ENCODE data around the gene CHD3. TPM values are rescaled to one million over a fixed set of nuclear protein-coding genes. Genes with fewer than 3 reads are reported as not detected.

CHD3 gene
- total RNA-seq, 1 donor from 2014 or later: 129 TPM

DNA sequence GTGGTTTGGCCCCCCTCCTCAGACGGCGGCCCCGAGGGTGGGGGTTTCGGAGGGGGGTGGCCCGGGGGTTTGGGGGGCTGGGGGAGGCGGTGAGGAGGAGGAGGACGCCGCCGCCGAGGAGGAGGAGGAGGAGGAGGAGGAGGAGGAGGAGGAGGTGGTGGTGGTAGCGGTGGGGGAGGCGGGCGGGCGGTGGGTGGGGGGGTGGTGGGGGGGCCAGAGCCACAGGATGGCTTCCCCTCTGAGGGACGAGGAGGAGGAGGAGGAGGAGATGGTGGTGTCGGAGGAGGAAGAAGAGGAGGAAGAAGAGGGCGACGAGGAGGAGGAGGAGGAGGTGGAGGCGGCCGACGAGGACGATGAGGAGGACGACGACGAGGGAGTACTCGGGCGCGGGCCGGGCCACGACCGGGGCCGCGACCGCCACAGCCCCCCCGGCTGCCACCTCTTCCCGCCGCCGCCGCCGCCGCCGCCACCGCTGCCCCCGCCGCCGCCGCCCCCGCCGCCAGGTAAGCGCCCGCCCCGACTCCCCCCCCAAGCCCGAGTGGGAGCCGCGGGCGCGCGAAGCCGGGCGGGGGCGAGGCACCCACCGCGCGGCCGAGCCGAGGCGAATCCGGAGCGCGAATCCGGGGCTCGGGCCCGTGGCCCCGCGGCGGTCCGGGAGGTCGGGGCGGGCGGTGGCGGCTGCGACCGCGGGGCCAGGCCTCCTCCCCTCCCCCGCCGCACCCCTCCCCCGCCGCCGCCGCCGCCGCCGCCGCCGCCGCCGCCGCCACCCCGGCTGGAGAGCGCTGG is 3.8 kb upstream of the CHD3 start:
- H3K4me1 Mint-ChIP-seq (ENCODE audit: low read depth): peaks cover 3% of the 10 kb centered on the region
- TF ChIP-seq, protein P1, sequence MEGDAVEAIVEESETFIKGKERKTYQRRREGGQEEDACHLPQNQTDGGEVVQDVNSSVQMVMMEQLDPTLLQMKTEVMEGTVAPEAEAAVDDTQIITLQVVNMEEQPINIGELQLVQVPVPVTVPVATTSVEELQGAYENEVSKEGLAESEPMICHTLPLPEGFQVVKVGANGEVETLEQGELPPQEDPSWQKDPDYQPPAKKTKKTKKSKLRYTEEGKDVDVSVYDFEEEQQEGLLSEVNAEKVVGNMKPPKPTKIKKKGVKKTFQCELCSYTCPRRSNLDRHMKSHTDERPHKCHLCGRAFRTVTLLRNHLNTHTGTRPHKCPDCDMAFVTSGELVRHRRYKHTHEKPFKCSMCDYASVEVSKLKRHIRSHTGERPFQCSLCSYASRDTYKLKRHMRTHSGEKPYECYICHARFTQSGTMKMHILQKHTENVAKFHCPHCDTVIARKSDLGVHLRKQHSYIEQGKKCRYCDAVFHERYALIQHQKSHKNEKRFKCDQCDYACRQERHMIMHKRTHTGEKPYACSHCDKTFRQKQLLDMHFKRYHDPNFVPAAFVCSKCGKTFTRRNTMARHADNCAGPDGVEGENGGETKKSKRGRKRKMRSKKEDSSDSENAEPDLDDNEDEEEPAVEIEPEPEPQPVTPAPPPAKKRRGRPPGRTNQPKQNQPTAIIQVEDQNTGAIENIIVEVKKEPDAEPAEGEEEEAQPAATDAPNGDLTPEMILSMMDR (IDR thresholded peaks at IDR 0.05): no peak

DNA sequence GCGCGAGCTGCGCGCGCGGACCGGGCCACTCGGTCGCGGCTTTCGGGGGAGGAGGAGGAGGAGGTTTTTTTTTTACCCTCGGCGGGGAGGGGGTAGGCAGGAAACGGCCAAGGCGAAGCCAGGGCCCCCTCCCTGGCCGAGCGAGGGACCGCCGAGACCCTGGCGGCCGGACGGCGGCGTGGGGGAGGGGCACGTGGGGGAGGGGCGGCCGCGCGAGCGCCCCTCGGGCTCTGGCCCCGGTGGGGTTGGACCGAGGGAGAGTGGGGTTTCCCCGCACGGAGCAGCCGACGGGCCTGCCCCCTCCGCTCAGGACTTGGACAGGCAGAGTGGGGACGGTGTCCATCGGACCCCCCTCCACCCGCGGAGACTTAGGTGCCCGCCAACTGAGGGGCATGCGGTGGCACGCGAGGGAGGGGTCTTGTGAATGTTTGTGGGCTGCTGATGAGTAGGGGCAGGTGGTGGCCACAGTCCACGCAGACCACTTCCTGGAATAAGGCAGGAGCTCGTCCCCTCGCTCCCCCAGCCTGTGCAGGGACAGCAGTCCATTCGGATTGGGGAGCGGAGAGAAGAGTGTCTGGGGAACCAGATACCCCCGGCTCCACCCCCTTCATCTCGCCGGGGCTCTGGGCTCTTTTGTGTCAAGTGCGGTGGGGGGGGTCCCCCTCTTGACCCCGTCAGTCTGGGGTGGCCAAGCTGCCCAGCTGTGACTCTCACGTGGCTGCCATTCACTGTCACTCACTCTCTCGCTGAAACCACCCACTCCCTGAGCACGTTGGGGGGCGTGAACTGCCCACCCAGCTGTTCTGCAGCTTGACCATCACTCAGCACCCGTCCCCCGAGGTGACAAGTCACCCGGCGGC is 3.0 kb upstream of the CHD3 start:
- Mint-ChIP-seq H3K4me1 (ENCODE audit: low read depth) (peaks cover 3% of the 10 kb centered on the region), H3K27ac (ENCODE audit: unreplicated experiment) (no peak overlapping the region), H3K27me3 (ENCODE audit: low read depth) (no peaks in the 10 kb centered on the region), H3K36me3 (ENCODE audit: low read depth) (peaks cover 6% of the 10 kb centered on the region), H3K4me3 (ENCODE audit: unreplicated experiment) (no peak overlapping the region), H3K9me3 (ENCODE audit: low read depth) (no peaks in the 10 kb centered on the region)
- TF ChIP-seq, protein P1 (IDR thresholded peaks at IDR 0.05): no peak
- no peak for DNase-seq (ENCODE audit: low spot score)

More for the DNA sequence above, 3.8 kb upstream of the CHD3 start:
- H3K9me3 Mint-ChIP-seq (ENCODE audit: low read depth): no peaks in the 10 kb centered on the region
- H3K4me3 Mint-ChIP-seq (ENCODE audit: unreplicated experiment): peak overlapping the region; percentile 68
- H3K27me3 Mint-ChIP-seq (ENCODE audit: low read depth): no peaks in the 10 kb centered on the region
- peaks cover 3% of the 10 kb centered on the region for H3K36me3 Mint-ChIP-seq (ENCODE audit: low read depth)
- no peak for DNase-seq (ENCODE audit: low spot score)
- peak overlapping the region; percentile 80 for H3K27ac Mint-ChIP-seq (ENCODE audit: unreplicated experiment)

GRCh38 chr17:7886227-7887037 is 2.2 kb upstream of the CHD3 start:
- no peak overlapping the region for H3K4me3 Mint-ChIP-seq (ENCODE audit: unreplicated experiment)
- H3K27me3 Mint-ChIP-seq (ENCODE audit: low read depth): no peaks in the 10 kb centered on the region
- peaks cover 9% of the 10 kb centered on the region for H3K36me3 Mint-ChIP-seq (ENCODE audit: low read depth)
- H3K9me3 Mint-ChIP-seq (ENCODE audit: low read depth): no peaks in the 10 kb centered on the region
- no peak overlapping the region for H3K27ac Mint-ChIP-seq (ENCODE audit: unreplicated experiment)
- peaks cover 3% of the 10 kb centered on the region for H3K4me1 Mint-ChIP-seq (ENCODE audit: low read depth)
- TF ChIP-seq, protein P1 (IDR thresholded peaks at IDR 0.05): no peak
- DNase-seq (ENCODE audit: low spot score): no peak

DNA sequence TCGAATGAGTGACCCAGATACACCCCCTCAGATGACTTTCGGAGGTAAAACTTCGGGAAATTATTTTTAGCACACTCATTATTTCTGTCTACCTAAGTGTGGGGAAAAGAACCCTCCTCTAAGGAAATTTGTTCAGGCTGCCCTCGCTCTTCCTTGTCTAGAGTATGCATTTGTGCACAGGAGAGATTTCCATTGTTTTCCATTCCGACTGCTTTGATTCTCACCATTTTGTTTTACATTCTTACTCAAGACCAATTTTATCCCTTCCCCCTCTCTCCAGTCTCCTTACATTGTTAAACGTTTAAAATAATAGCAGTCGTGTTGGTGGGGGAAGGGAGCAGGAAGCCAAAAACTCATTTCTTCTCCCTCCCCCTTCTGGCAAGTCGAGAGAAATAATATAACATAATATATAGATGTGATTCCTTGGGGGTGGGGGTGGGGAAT is 1.5 kb upstream of the CHD3 start:
- Mint-ChIP-seq H3K27me3 (ENCODE audit: low read depth) (no peaks in the 10 kb centered on the region), H3K36me3 (ENCODE audit: low read depth) (peaks cover 10% of the 10 kb centered on the region), H3K4me1 (ENCODE audit: low read depth) (peaks cover 3% of the 10 kb centered on the region), H3K9me3 (ENCODE audit: low read depth) (no peaks in the 10 kb centered on the region), H3K4me3 (ENCODE audit: unreplicated experiment) (no peak overlapping the region), H3K27ac (ENCODE audit: unreplicated experiment) (no peak overlapping the region)
- no peak for DNase-seq (ENCODE audit: low spot score)
- TF ChIP-seq, protein P1 (IDR thresholded peaks at IDR 0.05): peak; percentile 47
